GM12874 (cell line): ENCODE results near the gene CFAP45.
A peak's percentile ranks its signal among the peaks of the same experiment; 100 is the strongest.

Experiments used
- CTCF ChIP-seq: IDR thresholded peaks from 2 replicates; pipeline ENCODE4 v1.5.1; 2011; ENCODE audit warnings: low read depth, mild to moderate bottlenecking, control low read depth, low read length, moderate library complexity; ENCODE audit not compliant: insufficient read depth

CFAP45 gene

DNA sequence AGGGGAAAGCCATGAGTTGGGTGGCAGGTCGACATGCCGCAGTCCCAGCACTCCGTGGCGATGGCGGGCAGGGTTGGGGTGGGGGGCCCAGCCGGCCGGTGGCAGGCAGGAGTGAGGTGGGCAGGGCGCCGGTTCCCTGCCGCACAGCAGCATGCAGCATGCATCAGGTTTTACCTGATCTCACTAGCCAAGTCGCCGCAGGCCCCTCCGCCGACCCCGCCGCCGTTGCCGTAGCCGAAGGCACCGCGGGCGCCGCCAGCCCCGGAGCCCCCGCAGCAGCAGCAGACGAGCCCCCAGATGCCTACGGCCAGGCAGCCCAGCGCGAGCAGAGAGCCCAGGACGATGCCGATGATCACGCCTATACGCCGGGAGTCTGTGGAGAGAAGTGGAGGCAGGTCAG lies 44.3 kb downstream of the CFAP45 start:
- no peak for TF ChIP-seq CTCF

- TF ChIP-seq CTCF = no peak
Observed at GRCh38 chr1:159854693-159855192, 45.2 kb downstream of the CFAP45 start.

DNA sequence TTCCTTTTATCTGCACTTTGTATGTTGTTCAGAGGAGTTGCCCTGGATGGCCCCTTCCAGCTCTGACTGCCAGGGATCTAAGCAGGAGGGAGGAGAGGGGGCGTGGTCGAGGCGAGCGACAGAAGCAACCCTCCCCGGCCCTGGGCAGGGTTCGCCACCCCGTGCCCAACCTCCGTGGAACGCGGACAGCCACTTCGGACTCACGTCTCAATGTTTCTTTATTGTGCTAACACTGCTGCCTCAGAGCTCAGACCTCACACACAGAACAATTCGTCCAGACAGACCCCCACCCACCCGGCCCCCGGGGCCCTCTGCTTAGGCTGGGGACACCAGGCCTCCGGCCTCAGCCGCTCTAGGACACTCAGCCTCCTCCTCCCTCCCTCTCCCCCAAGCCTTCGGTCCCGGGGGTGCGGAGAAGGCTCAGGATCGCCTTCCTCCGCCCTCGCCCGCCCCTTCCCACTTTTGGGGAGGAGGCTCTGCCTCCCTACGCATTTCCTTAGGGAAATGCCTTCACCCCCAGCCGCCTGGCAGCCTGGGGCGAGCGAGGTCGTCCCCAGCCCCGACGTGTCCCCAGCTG lies 45.8 kb downstream of the CFAP45 start:
- TF ChIP-seq CTCF = no peak

- TF ChIP-seq CTCF = no peak
Observed at GRCh38 chr1:159853417-159854115, 46.4 kb downstream of the CFAP45 start.

- peak; percentile 25; the same call in 1 of the 2 replicates for TF ChIP-seq CTCF
Observed at GRCh38 chr1:159851407-159851806, 48.6 kb downstream of the CFAP45 start.

DNA sequence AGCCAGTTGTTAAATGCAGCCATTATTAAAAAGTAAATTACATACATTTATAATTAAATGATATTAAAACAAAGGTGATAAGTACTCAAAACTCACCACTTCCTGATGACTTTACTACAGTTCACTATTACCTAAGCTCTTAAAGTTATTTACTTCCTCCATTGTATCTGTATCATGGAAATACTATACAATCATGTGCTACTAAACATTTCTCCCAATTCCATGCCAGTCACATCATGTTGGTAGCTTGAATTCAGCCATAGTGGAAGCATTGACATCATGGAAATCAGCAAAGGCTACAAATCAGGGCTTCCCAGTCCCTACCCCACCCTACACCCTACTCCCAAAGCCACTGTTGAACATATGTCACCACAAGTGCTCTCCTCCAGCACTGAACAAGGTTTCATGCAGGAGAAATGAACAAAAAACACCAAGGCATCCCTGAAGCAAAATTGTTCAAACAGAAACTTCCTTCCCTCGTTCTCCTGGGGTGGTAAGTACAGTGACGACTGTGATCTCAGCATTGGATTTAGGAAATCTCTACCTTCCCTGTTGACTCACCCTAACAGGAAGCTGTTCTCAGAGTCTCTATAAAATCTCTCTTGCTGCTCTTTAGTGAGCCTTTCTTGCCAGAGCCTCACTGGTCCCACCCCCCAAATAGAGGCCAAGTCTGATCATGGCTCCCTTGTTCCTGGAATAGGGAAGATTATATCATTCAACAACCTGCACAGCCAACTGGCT lies 50.2 kb downstream of the CFAP45 start:
- no peak for TF ChIP-seq CTCF

GRCh38 chr1:159848326-159848725 lies 51.6 kb downstream of the CFAP45 start:
- no peak for TF ChIP-seq CTCF
